IMR-90 (cell line): ENCODE results near the gene SMYD4. TPM values are rescaled to one million over a fixed set of nuclear protein-coding genes. Genes with fewer than 3 reads are reported as not detected.

Experiments
- ATAC-seq: fragments of 200-7000 bp; cut with Tn5 transposase; 2 replicates; pipeline ENCODE4 v1.9.1; 2020; ENCODE audit warnings: low read depth, mild to moderate bottlenecking, moderate library complexity
- BruUV-seq: library from RNA; stranded (reverse); fragments of 400-500 nt; replicated peaks from 2 replicates; lab custom pipeline; 2021; lab: Mats Ljungman, UMichigan
- CTCF ChIA-PET: fragments of 300-600 bp; formaldehyde crosslinking; extraction: SDS; loops from one replicate; lab custom pipeline; 2021; ENCODE audit warnings: antibody characterized with exemption; lab: Yijun Ruan, JAX
- POLR2A ChIA-PET: fragments of 300-600 bp; sonication (Branson Sonifier 250); formaldehyde crosslinking; loops from one replicate; lab custom pipeline; 2022; ENCODE audit warnings: antibody characterized with exemption; ENCODE audit not compliant: unreplicated experiment; lab: Charles Lee
- DNase-seq: peaks from one replicate; pipeline ENCODE4 v3.0.0; 2013
- H2AFZ ChIP-seq: replicated peaks from 2 replicates; pipeline ENCODE3; 2013; ENCODE audit warnings: low read length, mild to moderate bottlenecking; ENCODE audit not compliant: poor library complexity
- H2AK5ac ChIP-seq: 2 replicates; pipeline ENCODE4 v1.6.1; 2013; ENCODE audit warnings: low read depth, low read length, inconsistent platforms
- H2AK9ac ChIP-seq: replicated peaks from 2 replicates; pipeline ENCODE3; 2013; ENCODE audit warnings: mild to moderate bottlenecking, low read depth, low read length, moderate library complexity; ENCODE audit not compliant: poor library complexity
- H2BK120ac ChIP-seq: 2 replicates; pipeline ENCODE4 v1.6.1; 2013; ENCODE audit warnings: low read depth, low read length, inconsistent platforms
- H2BK15ac ChIP-seq: 3 replicates; pipeline ENCODE4 v1.6.1; 2013; ENCODE audit warnings: low read depth, low read length, inconsistent platforms
- H2BK20ac ChIP-seq: 2 replicates; pipeline ENCODE4 v1.6.1; 2013; ENCODE audit warnings: low read depth, mild to moderate bottlenecking, inconsistent platforms, low read length, moderate library complexity
- H2BK5ac ChIP-seq: 2 replicates; pipeline ENCODE4 v1.6.1; 2013; ENCODE audit warnings: mild to moderate bottlenecking, low read depth, low read length, inconsistent platforms; ENCODE audit not compliant: poor library complexity, severe bottlenecking
- H3K14ac ChIP-seq: replicated peaks from 2 replicates; pipeline ENCODE4 v1.6.1; 2013; ENCODE audit warnings: low read depth, low read length, inconsistent platforms
- H3K18ac ChIP-seq: 2 replicates; pipeline ENCODE4 v1.6.1; 2013; ENCODE audit warnings: low read depth, low read length, control low read depth
- H3K23ac ChIP-seq: 2 replicates; pipeline ENCODE4 v1.6.1; 2013; ENCODE audit warnings: low read depth, low read length, inconsistent platforms
- H3K27ac ChIP-seq: 2 replicates; pipeline ENCODE4 v1.5.1; 2013; ENCODE audit warnings: mild to moderate bottlenecking, control low read depth, low read length; ENCODE audit not compliant: insufficient read depth
- H3K27me3 ChIP-seq: 2 replicates; pipeline ENCODE4 v1.6.1; 2013; ENCODE audit warnings: low read length; ENCODE audit not compliant: control insufficient read depth, insufficient read depth
- H3K36me3 ChIP-seq: 2 replicates; pipeline ENCODE4 v1.6.1; 2013; ENCODE audit warnings: low read length, mixed read lengths; ENCODE audit not compliant: control insufficient read depth, insufficient read depth
- H3K4ac ChIP-seq: 2 replicates; pipeline ENCODE4 v1.6.1; 2013; ENCODE audit warnings: low read depth, low read length, inconsistent platforms
- H3K4me1 ChIP-seq: 2 replicates; pipeline ENCODE4 v1.6.1; 2013; ENCODE audit warnings: low read length, mixed read lengths; ENCODE audit not compliant: control insufficient read depth, insufficient read depth
- H3K4me2 ChIP-seq: 2 replicates; pipeline ENCODE4 v1.6.1; 2013; ENCODE audit warnings: low read depth, mild to moderate bottlenecking, control low read depth, low read length, moderate library complexity
- H3K4me3 ChIP-seq: 2 replicates; pipeline ENCODE4 v1.5.1; 2013; ENCODE audit warnings: low read depth, mild to moderate bottlenecking, control low read depth, low read length, moderate library complexity; ENCODE audit not compliant: insufficient read depth
- H3K56ac ChIP-seq: 2 replicates; pipeline ENCODE4 v1.6.1; 2013; ENCODE audit warnings: low read length, inconsistent platforms; ENCODE audit not compliant: insufficient read depth; ENCODE audit errors: extremely low read depth
- H3K79me1 ChIP-seq, 2 experiments: 2 replicates each; pipeline ENCODE4 v1.6.1; 2013; ENCODE audit warnings: low read length in 2 of 2, inconsistent platforms in 1 of 2, low read depth in 1 of 2
- H3K9ac ChIP-seq: 2 replicates; pipeline ENCODE4 v1.6.1; 2013; ENCODE audit warnings: low read depth, low read length, control low read depth
- H3K9me1 ChIP-seq: 2 replicates; pipeline ENCODE4 v1.6.1; 2013; ENCODE audit warnings: low read length, inconsistent platforms; ENCODE audit not compliant: insufficient read depth
- H3K9me3 ChIP-seq: 2 replicates; pipeline ENCODE4 v1.6.1; 2013; ENCODE audit warnings: low read length; ENCODE audit not compliant: control insufficient read depth, insufficient read depth
- H4K20me1 ChIP-seq: 2 replicates; pipeline ENCODE4 v1.6.1; 2013; ENCODE audit warnings: low read length, inconsistent platforms; ENCODE audit not compliant: insufficient read depth
- H4K5ac ChIP-seq: 2 replicates; pipeline ENCODE4 v1.6.1; 2013; ENCODE audit warnings: mild to moderate bottlenecking, low read depth, low read length, control low read depth
- H4K8ac ChIP-seq, 2 experiments: 2 replicates each; pipeline ENCODE4 v1.6.1; 2013; ENCODE audit warnings: low read depth in 2 of 2, low read length in 2 of 2, control low read depth in 1 of 2, inconsistent platforms in 1 of 2
- H4K91ac ChIP-seq: 2 replicates; pipeline ENCODE4 v1.6.1; 2013; ENCODE audit warnings: low read depth, low read length, inconsistent platforms; ENCODE audit not compliant: insufficient read depth
- BHLHE40 ChIP-seq: fragments of 150-350 bp; IDR thresholded peaks from 2 replicates; pipeline ENCODE4 v1.6.1; 2016; ENCODE audit warnings: mild to moderate bottlenecking, low read depth, low read length
- CEBPB ChIP-seq: IDR thresholded peaks from 2 replicates; pipeline ENCODE4 v1.6.1; 2012; ENCODE audit warnings: low read depth, low read length, improper control_type of control experiment
- CHD1 ChIP-seq: IDR thresholded peaks from 2 replicates; pipeline ENCODE4 v1.6.1; 2012; ENCODE audit warnings: low read depth, low read length, improper control_type of control experiment
- FOS ChIP-seq: fragments of 150-350 bp; IDR thresholded peaks from 2 replicates; pipeline ENCODE4 v1.6.1; 2016; ENCODE audit warnings: low read depth, low read length
- MAFK ChIP-seq: IDR thresholded peaks from 2 replicates; pipeline ENCODE4 v1.6.1; 2012; ENCODE audit warnings: low read depth, low read length, improper control_type of control experiment
- MAZ ChIP-seq: IDR thresholded peaks from 2 replicates; pipeline ENCODE4 v1.6.1; 2012; ENCODE audit warnings: low read depth, mild to moderate bottlenecking, low read length, improper control_type of control experiment, moderate library complexity, borderline replicate concordance
- MXI1 ChIP-seq: IDR thresholded peaks from 2 replicates; pipeline ENCODE4 v1.6.1; 2012; ENCODE audit warnings: low read depth, mild to moderate bottlenecking, low read length, moderate library complexity, borderline replicate concordance
- NFE2L2 ChIP-seq: fragments of 150-350 bp; IDR thresholded peaks from 2 replicates; pipeline ENCODE4 v1.6.1; 2016; ENCODE audit warnings: low read depth, mild to moderate bottlenecking, low read length
- POLR2A ChIP-seq: IDR thresholded peaks from 2 replicates; pipeline ENCODE4 v1.6.1; 2012; ENCODE audit warnings: mild to moderate bottlenecking, low read depth, low read length
- RAD21 ChIP-seq: IDR thresholded peaks from 2 replicates; pipeline ENCODE4 v1.6.1; 2012; ENCODE audit warnings: low read length, improper control_type of control experiment
- RCOR1 ChIP-seq: IDR thresholded peaks from 2 replicates; pipeline ENCODE4 v1.6.1; 2012; ENCODE audit warnings: mild to moderate bottlenecking, low read length, improper control_type of control experiment; ENCODE audit not compliant: insufficient replicate concordance
- RFX5 ChIP-seq: IDR thresholded peaks from 2 replicates; pipeline ENCODE4 v1.8.0; 2012; ENCODE audit warnings: low read depth, mild to moderate bottlenecking, low read length, moderate library complexity
- SMC3 ChIP-seq: fragments of 150-350 bp; IDR thresholded peaks from 2 replicates; pipeline ENCODE4 v1.6.1; 2016; ENCODE audit warnings: low read depth, mild to moderate bottlenecking, antibody characterized with exemption, low read length, moderate library complexity
- USF2 ChIP-seq: fragments of 150-350 bp; IDR thresholded peaks from 2 replicates; pipeline ENCODE4 v1.6.1; 2017; ENCODE audit warnings: mild to moderate bottlenecking, antibody characterized with exemption, low read length, low read depth
- WGBS, 2 experiments: methylation state at CpG; one replicate each; pipeline versions ENCODE4 v1.1.5 to v1.1.7; 2013; ENCODE audit warnings: missing lambda C conversion rate in 2 of 2; ENCODE audit not compliant: insufficient read length in 1 of 2; ENCODE audit errors: extremely low coverage in 2 of 2; 5-methylcytosine and 5-hydroxymethylcytosine counted together
- dilution Hi-C: fragments of 300-500 bp; cut with HindIII; formaldehyde crosslinking; loops from one replicate; pipeline ENCODE4 v1.14.3; 2018; ENCODE audit warnings: low sequenced_read_pairs; ENCODE audit not compliant: unreplicated experiment
- in situ Hi-C: fragments of 300-500 bp; cut with MboI; formaldehyde crosslinking; loops from 3 replicates; pipeline ENCODE4 v1.14.3; 2019; ENCODE audit warnings: low sequenced_read_pairs, inconsistent platforms, mixed read lengths
- intact Hi-C: fragments of 100-400 bp; cut with micrococcal nuclease; formaldehyde crosslinking; loops from 2 replicates; pipeline ENCODE4 v1.10.0; 2022
- polyA plus RNA-seq, 3 experiments: library from polyadenylated mRNA; depleted of rRNA; stranded (reverse); fragments of >200 nt; gene quantifications; 2 replicates each; pipeline ENCODE4 v1.2.3, GENCODE V29; 2012; ENCODE audit warnings: low replicate concordance in 1 of 3
- total RNA-seq: library from RNA; depleted of rRNA; stranded (reverse); fragments of >200 nt; gene quantifications from 2 replicates; pipeline ENCODE4 v1.2.3, GENCODE V29; 2012
- TF ChIP-seq, protein P1 (sequence below): conservative IDR thresholded peaks from 2 replicates; pipeline ENCODE4 v1.5.1; 2012; ENCODE audit warnings: mild to moderate bottlenecking, low read depth, low read length, improper control_type of control experiment
- TF ChIP-seq, protein P2 (sequence below): fragments of 150-350 bp; IDR thresholded peaks from 2 replicates; pipeline ENCODE4 v1.6.1; 2016; ENCODE audit warnings: low read depth, mild to moderate bottlenecking, low read length, moderate library complexity, borderline replicate concordance

SMYD4 gene
- total and polyA plus RNA-seq, 2 of the 4 experiments (the other 2 are of a cell fraction): 5.3 to 7.2 TPM

- H2AK9ac ChIP-seq: no peak overlapping the region
- in situ Hi-C loops (no loop called here), dilution Hi-C loops (no loop called here), intact Hi-C loops (no loop called here)
- H3K27me3 ChIP-seq: no peaks in the 10 kb centered on the region
- no peak overlapping the region for H2AFZ ChIP-seq
- H3K14ac ChIP-seq: no peak overlapping the region
- H3K4me3 ChIP-seq: no peak overlapping the region
- BruUV-seq: TSS peak; percentile 76
- ChIA-PET CTCF (no interaction called here), POLR2A (no interaction called here)
- no peak overlapping the region for H2BK120ac ChIP-seq
- H3K18ac ChIP-seq: no peak overlapping the region
- H3K56ac ChIP-seq: no peak overlapping the region
- H2BK20ac ChIP-seq: no peak overlapping the region
- no peak overlapping the region for H4K5ac ChIP-seq
- no peak overlapping the region for H4K8ac ChIP-seq
- peaks cover 14% of the 10 kb centered on the region for H3K4me1 ChIP-seq
- H2AK5ac ChIP-seq: no peak overlapping the region
- H3K27ac ChIP-seq: no peak overlapping the region
- H3K9me3 ChIP-seq: no peaks in the 10 kb centered on the region
- no peak overlapping the region for H2BK15ac ChIP-seq
- H3K4me2 ChIP-seq: no peak overlapping the region
- WGBS, 2 experiments: no CpG with 5 or more reads among the region's 7 CpGs
- TF ChIP-seq USF2 (no peak), NFE2L2 (no peak), SMC3 (no peak), RFX5 (no peak), MXI1 (no peak), RAD21 (no peak), BHLHE40 (no peak), POLR2A (no peak), CHD1 (no peak), CEBPB (no peak), RCOR1 (no peak), MAFK (no peak), FOS (no peak), MAZ (no peak)
- TF ChIP-seq, protein P1, sequence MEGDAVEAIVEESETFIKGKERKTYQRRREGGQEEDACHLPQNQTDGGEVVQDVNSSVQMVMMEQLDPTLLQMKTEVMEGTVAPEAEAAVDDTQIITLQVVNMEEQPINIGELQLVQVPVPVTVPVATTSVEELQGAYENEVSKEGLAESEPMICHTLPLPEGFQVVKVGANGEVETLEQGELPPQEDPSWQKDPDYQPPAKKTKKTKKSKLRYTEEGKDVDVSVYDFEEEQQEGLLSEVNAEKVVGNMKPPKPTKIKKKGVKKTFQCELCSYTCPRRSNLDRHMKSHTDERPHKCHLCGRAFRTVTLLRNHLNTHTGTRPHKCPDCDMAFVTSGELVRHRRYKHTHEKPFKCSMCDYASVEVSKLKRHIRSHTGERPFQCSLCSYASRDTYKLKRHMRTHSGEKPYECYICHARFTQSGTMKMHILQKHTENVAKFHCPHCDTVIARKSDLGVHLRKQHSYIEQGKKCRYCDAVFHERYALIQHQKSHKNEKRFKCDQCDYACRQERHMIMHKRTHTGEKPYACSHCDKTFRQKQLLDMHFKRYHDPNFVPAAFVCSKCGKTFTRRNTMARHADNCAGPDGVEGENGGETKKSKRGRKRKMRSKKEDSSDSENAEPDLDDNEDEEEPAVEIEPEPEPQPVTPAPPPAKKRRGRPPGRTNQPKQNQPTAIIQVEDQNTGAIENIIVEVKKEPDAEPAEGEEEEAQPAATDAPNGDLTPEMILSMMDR: no peak
- TF ChIP-seq, protein P2, sequence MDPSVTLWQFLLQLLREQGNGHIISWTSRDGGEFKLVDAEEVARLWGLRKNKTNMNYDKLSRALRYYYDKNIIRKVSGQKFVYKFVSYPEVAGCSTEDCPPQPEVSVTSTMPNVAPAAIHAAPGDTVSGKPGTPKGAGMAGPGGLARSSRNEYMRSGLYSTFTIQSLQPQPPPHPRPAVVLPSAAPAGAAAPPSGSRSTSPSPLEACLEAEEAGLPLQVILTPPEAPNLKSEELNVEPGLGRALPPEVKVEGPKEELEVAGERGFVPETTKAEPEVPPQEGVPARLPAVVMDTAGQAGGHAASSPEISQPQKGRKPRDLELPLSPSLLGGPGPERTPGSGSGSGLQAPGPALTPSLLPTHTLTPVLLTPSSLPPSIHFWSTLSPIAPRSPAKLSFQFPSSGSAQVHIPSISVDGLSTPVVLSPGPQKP: no peak
- H3K36me3 ChIP-seq: peaks cover 33% of the 10 kb centered on the region
- H4K91ac ChIP-seq: no peak overlapping the region
- no peak overlapping the region for H2BK5ac ChIP-seq
- DNase-seq: no peak
- H3K23ac ChIP-seq: no peak overlapping the region
- ATAC-seq: no peak
- 0 out of 4 replicates have a peak, but pooled peaks cover 0 to 6% of the 10 kb centered on the region in 2 experiments for H3K79me1 ChIP-seq
- H3K9me1 ChIP-seq: peaks cover 12% of the 10 kb centered on the region; the same call in 1 of the 2 replicates
- peaks cover 3% of the 10 kb centered on the region for H4K20me1 ChIP-seq
- H3K9ac ChIP-seq: no peak overlapping the region
- no peak overlapping the region for H3K4ac ChIP-seq
These were observed 52.8 kb downstream of the SMYD4 start for GRCh38 chr17:1776857-1777256.
